BJ (cell line): Measurements from ENCODE around the gene MAD2L1. TPM values are rescaled to one million over a fixed set of nuclear protein-coding genes. Genes with fewer than 3 reads are reported as not detected.

Experiments used
- CTCF ChIA-PET: fragments of 350-600 bp; formaldehyde crosslinking; extraction: SDS; loops from one replicate; lab custom pipeline; 2021; ENCODE audit warnings: antibody characterized with exemption, inconsistent platforms; lab: Yijun Ruan, JAX
- POLR2A ChIA-PET: fragments of 300-600 bp; sonication (Branson Sonifier 250); formaldehyde crosslinking; extraction: SDS; loops from one replicate; lab custom pipeline; 2021; ENCODE audit warnings: antibody characterized with exemption; lab: Charles Lee
- DNase-seq: peaks from one replicate; pipeline ENCODE4 v3.0.0-alpha.2; 2011; ENCODE audit warnings: low read depth
- H3K27me3 ChIP-seq: 2 replicates; pipeline ENCODE4 v1.6.0; 2011; ENCODE audit warnings: low read length; ENCODE audit not compliant: control insufficient read depth, insufficient read depth
- H3K36me3 ChIP-seq: 2 replicates; pipeline ENCODE4 v1.5.1; 2011; ENCODE audit warnings: low read length; ENCODE audit not compliant: control insufficient read depth, insufficient read depth
- H3K4me3 ChIP-seq: 2 replicates; pipeline ENCODE4 v1.5.1; 2011; ENCODE audit warnings: low read depth, mild to moderate bottlenecking, control low read depth, low read length
- polyA plus RNA-seq: library from polyadenylated mRNA; depleted of rRNA; stranded (reverse); fragments of >200 nt; gene quantifications from 2 replicates; pipeline ENCODE4 v1.2.3, GENCODE V29; 2011
- TF ChIP-seq, protein P1 (sequence below): IDR thresholded peaks from 2 replicates; pipeline ENCODE4 v1.5.1; 2011; ENCODE audit warnings: low read depth, mild to moderate bottlenecking, control low read depth, inconsistent platforms, low read length, moderate library complexity; ENCODE audit not compliant: insufficient read depth

Gene MAD2L1
- polyA plus RNA-seq, 1 experiment: 27.0 TPM

DNA sequence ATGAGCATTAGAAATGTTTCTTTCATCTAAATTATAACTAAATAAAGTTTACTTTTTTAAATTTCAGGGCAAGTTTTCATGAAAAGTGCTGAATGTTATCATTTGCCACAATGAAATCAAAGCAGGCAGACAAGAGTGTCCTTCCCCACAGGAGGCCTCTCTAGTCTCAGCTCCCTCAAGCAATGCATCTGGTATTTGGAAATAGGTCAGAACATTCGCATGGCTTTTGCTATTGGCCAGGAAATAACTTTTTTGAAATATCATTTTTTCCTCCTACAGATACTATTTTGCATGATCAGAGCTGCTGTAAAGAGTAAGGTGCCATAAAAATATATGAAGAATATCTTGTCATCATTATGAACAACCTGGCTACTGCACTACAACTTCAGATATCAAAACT is 41.1 kb downstream of the MAD2L1 start:
- DNase-seq: no peak
- CTCF ChIA-PET: interaction anchor here (1.7 kb wide), 1 partner anchor 397 kb away, joined by 7 read pairs; the partner anchor contains the start of gene PDE5A

DNA sequence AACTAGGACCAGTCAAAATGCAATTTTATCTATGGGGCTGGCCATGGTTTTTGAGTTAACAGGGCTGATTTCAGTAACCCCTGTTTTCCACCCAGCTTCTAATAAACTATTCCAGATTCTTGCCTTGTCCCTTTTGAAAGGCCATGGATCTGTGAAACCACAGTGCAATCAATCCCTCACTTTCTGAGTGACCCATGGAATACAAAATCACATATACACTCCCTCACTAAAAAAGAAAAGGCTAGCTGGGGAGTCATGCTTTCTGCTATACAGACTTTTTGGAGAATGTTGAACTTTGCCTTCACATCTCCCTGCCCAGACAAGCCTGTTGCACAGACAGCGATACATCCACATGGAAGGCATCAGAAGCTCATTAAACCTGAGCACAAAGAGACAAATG is 47.9 kb downstream of the MAD2L1 start:
- ChIA-PET POLR2A (no interaction called here), CTCF (no interaction called here)
- Histone ChIP-seq H3K36me3 (no peaks in the 10 kb centered on the region), H3K4me3 (no peak overlapping the region), H3K27me3 (no peaks in the 10 kb centered on the region)
- no peak for DNase-seq
- TF ChIP-seq, protein P1, sequence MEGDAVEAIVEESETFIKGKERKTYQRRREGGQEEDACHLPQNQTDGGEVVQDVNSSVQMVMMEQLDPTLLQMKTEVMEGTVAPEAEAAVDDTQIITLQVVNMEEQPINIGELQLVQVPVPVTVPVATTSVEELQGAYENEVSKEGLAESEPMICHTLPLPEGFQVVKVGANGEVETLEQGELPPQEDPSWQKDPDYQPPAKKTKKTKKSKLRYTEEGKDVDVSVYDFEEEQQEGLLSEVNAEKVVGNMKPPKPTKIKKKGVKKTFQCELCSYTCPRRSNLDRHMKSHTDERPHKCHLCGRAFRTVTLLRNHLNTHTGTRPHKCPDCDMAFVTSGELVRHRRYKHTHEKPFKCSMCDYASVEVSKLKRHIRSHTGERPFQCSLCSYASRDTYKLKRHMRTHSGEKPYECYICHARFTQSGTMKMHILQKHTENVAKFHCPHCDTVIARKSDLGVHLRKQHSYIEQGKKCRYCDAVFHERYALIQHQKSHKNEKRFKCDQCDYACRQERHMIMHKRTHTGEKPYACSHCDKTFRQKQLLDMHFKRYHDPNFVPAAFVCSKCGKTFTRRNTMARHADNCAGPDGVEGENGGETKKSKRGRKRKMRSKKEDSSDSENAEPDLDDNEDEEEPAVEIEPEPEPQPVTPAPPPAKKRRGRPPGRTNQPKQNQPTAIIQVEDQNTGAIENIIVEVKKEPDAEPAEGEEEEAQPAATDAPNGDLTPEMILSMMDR: no peak

More for the DNA sequence above, 41.1 kb downstream of the MAD2L1 start:
- Histone ChIP-seq H3K4me3 (no peak overlapping the region), H3K27me3 (no peaks in the 10 kb centered on the region), H3K36me3 (no peaks in the 10 kb centered on the region)
- POLR2A ChIA-PET: no interaction called here
- TF ChIP-seq, protein P1: no peak

DNA sequence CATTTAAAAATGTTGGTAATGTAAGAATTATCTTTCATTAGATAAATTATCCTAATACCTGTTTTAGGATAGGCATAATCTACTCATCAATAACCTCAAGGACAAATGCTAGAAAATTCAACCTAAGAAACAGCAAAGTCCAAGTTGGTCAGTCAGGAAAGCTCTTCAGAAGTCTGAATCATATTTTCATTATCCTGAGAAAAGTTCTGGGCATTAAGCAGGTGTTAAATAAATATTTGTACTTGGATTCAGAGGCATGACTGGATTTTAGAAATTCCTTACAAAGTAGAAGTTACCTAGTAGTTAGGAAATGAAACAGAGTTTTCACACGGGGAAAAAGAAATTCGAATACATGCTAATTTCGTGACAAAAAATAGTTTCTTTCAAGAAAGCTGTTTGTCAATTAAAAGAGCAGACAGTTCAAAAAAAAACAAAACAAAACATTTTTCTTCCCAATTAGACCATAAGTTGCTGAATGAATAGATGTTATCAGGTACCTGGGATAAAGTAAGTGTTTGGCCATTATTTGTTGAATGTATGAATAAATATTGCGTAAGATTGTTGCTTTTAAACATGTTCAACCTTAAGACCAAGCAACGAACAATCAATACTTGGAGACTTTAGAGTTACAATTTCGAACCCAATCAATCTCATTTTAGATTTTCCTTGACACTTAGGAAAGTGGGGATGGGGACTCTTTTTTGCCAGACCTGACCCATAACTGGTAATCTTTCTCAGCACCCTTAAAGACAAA is 48.5 kb downstream of the MAD2L1 start:
- Histone ChIP-seq H3K36me3 (no peaks in the 10 kb centered on the region), H3K4me3 (no peak overlapping the region), H3K27me3 (no peaks in the 10 kb centered on the region)
- DNase-seq: no peak
- ChIA-PET CTCF (interaction anchor here (0.5 to 1.0 kb wide), 2 partner anchors 31 to 295 kb away, joined by 3 read pairs; no protein-coding TSS in a partner anchor), POLR2A (no interaction called here)
- TF ChIP-seq, protein P1: no peak

DNA sequence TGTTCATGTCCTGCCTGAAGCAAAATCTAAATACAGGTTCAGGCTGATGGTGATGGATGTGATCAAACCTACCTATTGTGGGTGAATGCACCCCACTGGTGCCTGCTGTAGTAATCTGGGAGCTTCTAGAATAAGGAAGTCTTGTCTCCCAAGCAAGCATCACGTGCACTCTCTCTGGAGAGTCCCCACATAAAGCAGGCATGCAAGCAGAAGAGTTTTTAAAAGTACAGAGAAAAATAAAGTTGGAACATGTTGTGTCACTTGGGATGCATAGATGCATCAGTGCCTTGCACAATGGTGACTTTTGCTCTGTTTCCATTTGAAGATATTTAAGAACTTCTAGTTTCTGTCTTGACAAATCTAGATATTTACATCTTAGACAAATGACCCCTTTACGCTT is 54.9 kb downstream of the MAD2L1 start:
- Histone ChIP-seq H3K36me3 (no peaks in the 10 kb centered on the region), H3K27me3 (no peaks in the 10 kb centered on the region), H3K4me3 (no peak overlapping the region)
- DNase-seq: no peak
- POLR2A ChIA-PET: interaction anchor here (0.6 kb wide), 1 partner anchor 488 kb away, joined by 3 read pairs; no protein-coding TSS in a partner anchor
- CTCF ChIA-PET: no interaction called here
- TF ChIP-seq, protein P1: no peak

DNA sequence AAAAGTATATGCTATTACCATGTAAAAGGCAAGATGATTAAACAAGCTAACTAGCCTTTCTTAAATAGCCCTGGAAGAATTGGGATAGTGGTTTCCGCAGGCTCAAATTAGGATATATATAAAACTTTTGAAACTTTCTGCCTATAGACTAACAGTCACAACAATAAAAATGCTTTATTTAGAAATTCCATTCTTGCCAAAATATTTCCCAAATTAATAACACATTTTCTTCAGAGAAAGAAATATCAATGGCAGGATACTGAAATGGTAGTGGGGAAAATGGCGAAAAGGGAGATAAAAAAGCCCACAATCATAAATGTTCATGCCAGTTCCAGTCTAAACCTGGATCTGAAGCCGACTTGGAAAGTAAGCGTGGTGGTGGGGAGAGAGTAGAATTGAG is 56.0 kb downstream of the MAD2L1 start:
- no peaks in the 10 kb centered on the region for H3K36me3 ChIP-seq
- TF ChIP-seq, protein P1: no peak
- no peaks in the 10 kb centered on the region for H3K27me3 ChIP-seq
- DNase-seq: no peak
- CTCF ChIA-PET: no interaction called here
- POLR2A ChIA-PET: no interaction called here
- H3K4me3 ChIP-seq: no peak overlapping the region
